ENCODE data around the gene ST8SIA4.

GRCh38 chr5:100799166-100799565, 103.9 kb downstream of the ST8SIA4 start:
- TF ChIP-seq CTCF (IDR thresholded peaks at IDR 0.05) (no peak), POLR2A (IDR thresholded peaks at IDR 0.05) (no peak)
